Measurements from ENCODE around the gene TCF7L1.

TCF7L1 gene

DNA sequence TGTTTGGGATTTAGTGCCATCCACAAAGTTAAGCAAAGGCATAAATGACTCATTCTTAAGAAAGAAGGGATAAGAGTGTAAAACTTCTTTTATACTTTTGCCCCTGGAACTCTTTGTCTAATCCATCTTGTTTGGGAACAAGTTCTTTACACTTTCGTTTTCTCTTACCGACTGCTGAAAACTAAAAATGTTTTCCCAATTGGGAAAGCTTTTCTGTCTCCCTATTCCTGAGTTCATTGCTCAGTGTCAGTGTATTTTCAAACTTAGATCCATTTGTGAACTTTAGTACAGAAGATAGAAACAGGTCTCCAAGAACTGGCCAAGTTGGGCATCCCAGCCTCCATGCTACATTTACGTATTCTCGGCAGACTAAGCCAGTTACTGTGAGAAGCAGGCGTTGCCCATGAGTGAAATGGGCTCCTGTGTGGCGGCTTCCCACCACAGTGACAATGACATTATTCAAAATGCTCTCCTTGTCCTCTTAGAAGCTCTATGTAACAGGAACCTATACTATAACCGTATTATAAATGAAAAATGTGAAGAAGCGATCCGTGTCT, 142.9 kb downstream of the TCF7L1 start:
- no peaks in the 10 kb centered on the region for H3K36me3 ChIP-seq (ENCODE audit: insufficient read depth, low read length)
- H4K20me1 ChIP-seq (ENCODE audit: insufficient read depth, low read length) = no peaks in the 10 kb centered on the region
- H3K4me1 ChIP-seq (ENCODE audit: insufficient read depth, low read length, severe bottlenecking) = no peaks in the 10 kb centered on the region
- H2AFZ ChIP-seq (ENCODE audit: low read length) = no peak overlapping the region
- H3K4me2 ChIP-seq (ENCODE audit: low read length) = no peak overlapping the region
- no peak overlapping the region for H3K9ac ChIP-seq (ENCODE audit: low read length)
- H3K79me2 ChIP-seq (ENCODE audit: insufficient read depth, low read length) = no peaks in the 10 kb centered on the region
- no peak overlapping the region for H3K27ac ChIP-seq (ENCODE audit: low read depth, low read length, poor library complexity, severe bottlenecking)
- TF ChIP-seq, protein P1, sequence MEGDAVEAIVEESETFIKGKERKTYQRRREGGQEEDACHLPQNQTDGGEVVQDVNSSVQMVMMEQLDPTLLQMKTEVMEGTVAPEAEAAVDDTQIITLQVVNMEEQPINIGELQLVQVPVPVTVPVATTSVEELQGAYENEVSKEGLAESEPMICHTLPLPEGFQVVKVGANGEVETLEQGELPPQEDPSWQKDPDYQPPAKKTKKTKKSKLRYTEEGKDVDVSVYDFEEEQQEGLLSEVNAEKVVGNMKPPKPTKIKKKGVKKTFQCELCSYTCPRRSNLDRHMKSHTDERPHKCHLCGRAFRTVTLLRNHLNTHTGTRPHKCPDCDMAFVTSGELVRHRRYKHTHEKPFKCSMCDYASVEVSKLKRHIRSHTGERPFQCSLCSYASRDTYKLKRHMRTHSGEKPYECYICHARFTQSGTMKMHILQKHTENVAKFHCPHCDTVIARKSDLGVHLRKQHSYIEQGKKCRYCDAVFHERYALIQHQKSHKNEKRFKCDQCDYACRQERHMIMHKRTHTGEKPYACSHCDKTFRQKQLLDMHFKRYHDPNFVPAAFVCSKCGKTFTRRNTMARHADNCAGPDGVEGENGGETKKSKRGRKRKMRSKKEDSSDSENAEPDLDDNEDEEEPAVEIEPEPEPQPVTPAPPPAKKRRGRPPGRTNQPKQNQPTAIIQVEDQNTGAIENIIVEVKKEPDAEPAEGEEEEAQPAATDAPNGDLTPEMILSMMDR (IDR thresholded peaks at IDR 0.05; ENCODE audit: low read length) = no peak
- no peak for TF ChIP-seq EZH2 (IDR thresholded peaks at IDR 0.05; ENCODE audit: borderline replicate concordance, low read length)
- no peaks in the 10 kb centered on the region for H3F3A ChIP-seq (ENCODE audit: insufficient read depth, low read length)
- no peaks in the 10 kb centered on the region for H3K9me3 ChIP-seq (ENCODE audit: low read length)
- 0 out of 2 replicates have a peak, but pooled peaks cover 5% of the 10 kb centered on the region for H3K27me3 ChIP-seq (ENCODE audit: insufficient read depth, low read length)
- no peaks in the 10 kb centered on the region for H3K9me2 ChIP-seq (ENCODE audit: low read depth, low read length)
- no peak overlapping the region for H3K4me3 ChIP-seq (ENCODE audit: low read depth, low read length, poor library complexity, severe bottlenecking)

GRCh38 chr2:85276571-85277118, 143.5 kb downstream of the TCF7L1 start:
- no peak overlapping the region for H2AFZ ChIP-seq (ENCODE audit: low read length)
- H3K27me3 ChIP-seq (ENCODE audit: insufficient read depth, low read length) = 0 out of 2 replicates have a peak, but pooled peaks cover 5% of the 10 kb centered on the region
- no peak overlapping the region for H3K4me2 ChIP-seq (ENCODE audit: low read length)

DNA sequence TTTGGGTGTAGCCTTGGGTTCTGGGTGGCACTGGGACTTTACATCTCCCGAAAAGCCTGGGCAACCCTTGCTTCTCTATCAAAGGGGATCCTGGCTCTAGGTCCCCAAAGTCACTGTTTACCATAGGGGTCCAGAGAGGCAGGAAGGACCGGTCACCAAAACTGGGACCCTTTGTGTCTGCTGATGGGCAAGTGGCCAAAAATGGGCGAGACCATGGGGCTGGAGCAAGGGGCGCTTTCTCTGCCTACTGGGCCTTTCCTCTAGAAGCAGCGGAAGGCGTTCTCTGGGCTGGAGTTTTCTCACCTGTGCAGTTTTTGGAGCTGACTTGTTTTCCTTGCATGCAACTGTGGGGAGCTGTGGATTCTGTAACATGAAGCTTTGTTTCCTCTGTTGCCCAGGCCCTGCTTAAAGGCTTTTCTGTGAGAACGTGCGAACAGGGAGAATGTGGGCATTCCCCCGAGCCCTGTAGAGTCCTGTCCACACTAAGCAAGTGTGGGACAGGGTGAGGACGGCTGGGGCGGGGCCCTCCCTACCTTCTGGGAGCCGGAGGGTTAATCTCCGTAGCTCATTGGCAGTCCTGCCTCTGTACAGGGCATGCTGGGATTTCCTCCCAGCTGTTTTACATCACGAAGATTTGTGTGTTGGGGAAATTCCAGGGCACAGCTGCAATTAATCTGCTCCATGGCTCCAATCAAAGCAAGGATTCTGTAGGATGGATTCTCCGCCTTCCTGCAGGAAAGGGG, 144.4 kb downstream of the TCF7L1 start:
- Histone ChIP-seq H3K36me3 (ENCODE audit: insufficient read depth, low read length) (no peaks in the 10 kb centered on the region), H3K4me2 (ENCODE audit: low read length) (no peak overlapping the region), H4K20me1 (ENCODE audit: insufficient read depth, low read length) (no peaks in the 10 kb centered on the region), H3K4me1 (ENCODE audit: insufficient read depth, low read length, severe bottlenecking) (no peaks in the 10 kb centered on the region), H3K4me3 (ENCODE audit: low read depth, low read length, poor library complexity, severe bottlenecking) (no peak overlapping the region), H3K79me2 (ENCODE audit: insufficient read depth, low read length) (no peaks in the 10 kb centered on the region), H2AFZ (ENCODE audit: low read length) (no peak overlapping the region), H3K27ac (ENCODE audit: low read depth, low read length, poor library complexity, severe bottlenecking) (no peak overlapping the region), H3K9me2 (ENCODE audit: low read depth, low read length) (no peaks in the 10 kb centered on the region), H3K9ac (ENCODE audit: low read length) (no peak overlapping the region), H3K9me3 (ENCODE audit: low read length) (no peaks in the 10 kb centered on the region), H3K27me3 (ENCODE audit: insufficient read depth, low read length) (0 out of 2 replicates have a peak, but pooled peaks cover 5% of the 10 kb centered on the region), H3F3A (ENCODE audit: insufficient read depth, low read length) (no peaks in the 10 kb centered on the region)
- TF ChIP-seq EZH2 (IDR thresholded peaks at IDR 0.05; ENCODE audit: borderline replicate concordance, low read length) = no peak
- TF ChIP-seq, protein P1 (IDR thresholded peaks at IDR 0.05; ENCODE audit: low read length) = no peak

More at GRCh38 chr2:85276571-85277118, 143.5 kb downstream of the TCF7L1 start:
- Histone ChIP-seq H3K27ac (ENCODE audit: low read depth, low read length, poor library complexity, severe bottlenecking) (no peak overlapping the region), H3K9me3 (ENCODE audit: low read length) (no peaks in the 10 kb centered on the region), H4K20me1 (ENCODE audit: insufficient read depth, low read length) (no peaks in the 10 kb centered on the region), H3F3A (ENCODE audit: insufficient read depth, low read length) (no peaks in the 10 kb centered on the region), H3K36me3 (ENCODE audit: insufficient read depth, low read length) (no peaks in the 10 kb centered on the region), H3K4me3 (ENCODE audit: low read depth, low read length, poor library complexity, severe bottlenecking) (no peak overlapping the region), H3K9me2 (ENCODE audit: low read depth, low read length) (no peaks in the 10 kb centered on the region), H3K4me1 (ENCODE audit: insufficient read depth, low read length, severe bottlenecking) (no peaks in the 10 kb centered on the region), H3K9ac (ENCODE audit: low read length) (no peak overlapping the region), H3K79me2 (ENCODE audit: insufficient read depth, low read length) (no peaks in the 10 kb centered on the region)
- TF ChIP-seq, protein P1 (IDR thresholded peaks at IDR 0.05; ENCODE audit: low read length) = no peak

Data from OCI-LY1 (cell line).